Measurements from ENCODE around the gene ERI2. TPM values are rescaled to one million over a fixed set of nuclear protein-coding genes. Genes with fewer than 3 reads are reported as not detected.

ERI2 gene
- total and polyA plus RNA-seq, 2 of the 4 experiments (the other 2 are of a cell fraction) = 7.5 to 10.2 TPM

- Histone ChIP-seq H3K4me2 (ENCODE audit: low read depth, low read length) (no peak overlapping the region), H2AK5ac (ENCODE audit: low read depth, low read length) (no peak overlapping the region), H3K23ac (ENCODE audit: low read depth, low read length) (no peak overlapping the region), H3K4ac (ENCODE audit: low read depth, low read length) (no peak overlapping the region), H2AFZ (replicated peaks; ENCODE audit: low read length, poor library complexity) (no peak overlapping the region), H3K27me3 (ENCODE audit: control insufficient read depth, insufficient read depth, low read length) (no peaks in the 10 kb centered on the region), H3K9ac (ENCODE audit: low read depth, low read length) (no peak overlapping the region), H3K18ac (ENCODE audit: low read depth, low read length) (no peak overlapping the region), H3K9me1 (ENCODE audit: insufficient read depth, low read length) (no peaks in the 10 kb centered on the region), H3K79me1 (ENCODE audit: low read depth in 1 of 2, low read length in 2 of 2) (no peaks in the 10 kb centered on the region), H3K56ac (ENCODE audit: extremely low read depth, insufficient read depth, low read length) (no peak overlapping the region), H3K9me3 (ENCODE audit: control insufficient read depth, insufficient read depth, low read length) (no peaks in the 10 kb centered on the region), H4K8ac (ENCODE audit: low read depth in 2 of 2, low read length in 2 of 2) (no peak overlapping the region), H2AK9ac (replicated peaks; ENCODE audit: low read depth, low read length, poor library complexity) (no peak overlapping the region), H3K4me1 (ENCODE audit: control insufficient read depth, insufficient read depth, low read length) (no peaks in the 10 kb centered on the region), H2BK20ac (ENCODE audit: low read depth, low read length) (no peak overlapping the region), H4K91ac (ENCODE audit: insufficient read depth, low read depth, low read length) (no peak overlapping the region), H2BK120ac (ENCODE audit: low read depth, low read length) (no peak overlapping the region), H4K20me1 (ENCODE audit: insufficient read depth, low read length) (no peaks in the 10 kb centered on the region), H2BK15ac (ENCODE audit: low read depth, low read length) (no peak overlapping the region), H3K36me3 (ENCODE audit: control insufficient read depth, insufficient read depth, low read length) (no peaks in the 10 kb centered on the region), H3K14ac (replicated peaks; ENCODE audit: low read depth, low read length) (no peak overlapping the region), H3K27ac (ENCODE audit: insufficient read depth, low read length) (no peak overlapping the region), H3K4me3 (ENCODE audit: insufficient read depth, low read depth, low read length) (no peak overlapping the region), H2BK5ac (ENCODE audit: low read depth, low read length, poor library complexity, severe bottlenecking) (no peak overlapping the region), H4K5ac (ENCODE audit: low read depth, low read length) (no peak overlapping the region)
- in situ Hi-C loops (cut with MboI; ENCODE audit: low sequenced_read_pairs) (no loop called here), dilution Hi-C loops (cut with HindIII; ENCODE audit: low sequenced_read_pairs, unreplicated experiment) (no loop called here), intact Hi-C loops (cut with micrococcal nuclease) (no loop called here)
- no peak for DNase-seq
- no peak for ATAC-seq (ENCODE audit: low read depth)
- ChIA-PET CTCF (no interaction called here), POLR2A (ENCODE audit: unreplicated experiment) (no interaction called here)
- TF ChIP-seq NFE2L2 (IDR thresholded peaks at IDR 0.05; ENCODE audit: low read depth, low read length) = no peak
- TF ChIP-seq RCOR1 (IDR thresholded peaks at IDR 0.05; ENCODE audit: insufficient replicate concordance, low read length) = no peak
- TF ChIP-seq CHD1 (IDR thresholded peaks at IDR 0.05; ENCODE audit: low read depth, low read length) = no peak
- no CpG with 5 or more reads among the region's 1 CpG for WGBS, 2 experiments (ENCODE audit: extremely low coverage in 2 of 2, insufficient read length in 1 of 2)
- BruUV-seq (replicated peaks) = no TSS peak
These were observed 51.0 kb downstream of the ERI2 start for GRCh38 chr16:20755238-20755637.

Measured in IMR-90 (cell line).